GM19372 (cell line): ENCODE results near the gene P2RX5.
"Not testable (repeated sequence)": the region's sequence is repeated elsewhere in the genome, so short reads cannot be mapped to it uniquely, and the experiment has no call there.

Experiments used
- ATAC-seq: cut with Tn5 transposase; IDR thresholded peaks from one replicate; pipeline ENCODE4 v1.9.1; 2021; ENCODE audit warnings: mild to moderate bottlenecking, low read depth, moderate library complexity; ENCODE audit not compliant: unreplicated experiment

The P2RX5 gene

GRCh38 chr17:3695723-3696411 lies at the start of gene P2RX5:
TSS of gene P2RX5 (minus strand) at chr17:3696155. CDS start at chr17:3696005, 150 bp downstream.
- ATAC-seq: no peak

- ATAC-seq: no peak
Observed at GRCh38 chr17:3745071-3745470, 49.1 kb upstream of the P2RX5 start.

GRCh38 chr17:3744014-3744413 lies 48.1 kb upstream of the P2RX5 start:
- no peak for ATAC-seq

- ATAC-seq: no peak
Observed at GRCh38 chr17:3740611-3741073, 44.7 kb upstream of the P2RX5 start.

- ATAC-seq: no peak
Observed at GRCh38 chr17:3739422-3740124, 43.6 kb upstream of the P2RX5 start.

GRCh38 chr17:3738562-3739295 lies 42.8 kb upstream of the P2RX5 start:
- ATAC-seq: no peak

- ATAC-seq: no peak
Observed at GRCh38 chr17:3735515-3735914, 39.6 kb upstream of the P2RX5 start.

- not testable (repeated sequence) for ATAC-seq
Observed at GRCh38 chr17:3734911-3735276, 38.9 kb upstream of the P2RX5 start.

GRCh38 chr17:3732210-3732621 lies 36.3 kb upstream of the P2RX5 start:
- ATAC-seq: no peak

GRCh38 chr17:3730881-3731429 lies 35.0 kb upstream of the P2RX5 start:
- no peak for ATAC-seq

- no peak for ATAC-seq
Observed at GRCh38 chr17:3729881-3730280, 33.9 kb upstream of the P2RX5 start.

- not testable (repeated sequence) for ATAC-seq
Observed at GRCh38 chr17:3728099-3728498, 32.1 kb upstream of the P2RX5 start.

- no peak for ATAC-seq
Observed at GRCh38 chr17:3727041-3727440, 31.1 kb upstream of the P2RX5 start.

GRCh38 chr17:3724378-3725077 lies 28.6 kb upstream of the P2RX5 start:
- no peak for ATAC-seq

GRCh38 chr17:3723556-3724377 lies 27.8 kb upstream of the P2RX5 start, which contains the start of gene HASPIN:
TSS of gene HASPIN (plus strand) at chr17:3723903. CDS start at chr17:3723936, 33 bp downstream.
- peak; percentile 79 for ATAC-seq

GRCh38 chr17:3723188-3723555 lies 27.2 kb upstream of the P2RX5 start:
- ATAC-seq: no peak

GRCh38 chr17:3722716-3723115 lies 26.8 kb upstream of the P2RX5 start:
- no peak for ATAC-seq

- ATAC-seq: no peak
Observed at GRCh38 chr17:3719265-3719664, 23.3 kb upstream of the P2RX5 start.

GRCh38 chr17:3718201-3718600 lies 22.2 kb upstream of the P2RX5 start:
- no peak for ATAC-seq

- no peak for ATAC-seq
Observed at GRCh38 chr17:3715296-3715695, 19.3 kb upstream of the P2RX5 start.
